Erythroblast (primary cell): ENCODE results near the gene BMERB1.

Experiments used
- GATA1 ChIP-seq: IDR thresholded peaks from 2 replicates; pipeline ENCODE4 v1.6.1; 2011; ENCODE audit warnings: low read depth, mild to moderate bottlenecking, control low read depth, low read length, moderate library complexity
- POLR2A ChIP-seq: IDR thresholded peaks from 2 replicates; pipeline ENCODE4 v1.6.1; 2011; ENCODE audit warnings: mild to moderate bottlenecking, low read length

GRCh38 chr16:15573274-15573895 lies 139.0 kb downstream of the BMERB1 start:
- TF ChIP-seq POLR2A (no peak), GATA1 (no peak)
